HCT116 (cell line): ENCODE results near the gene TTC21B. TPM values are rescaled to one million over a fixed set of nuclear protein-coding genes. Genes with fewer than 3 reads are reported as not detected.

Source experiments
- ATAC-seq: fragments of 200-7000 bp; cut with Tn5 transposase; 2 replicates; pipeline ENCODE4 v1.9.1; 2020; ENCODE audit warnings: mild to moderate bottlenecking, moderate library complexity
- BruUV-seq: library from RNA; stranded (reverse); fragments of 400-500 nt; replicated peaks from 2 replicates; lab custom pipeline; 2021; lab: Mats Ljungman, UMichigan
- CTCF ChIA-PET: fragments of 300-600 bp; sonication (Branson Sonifier 250); formaldehyde crosslinking; loops from one replicate; lab custom pipeline; 2021; ENCODE audit warnings: antibody characterized with exemption; lab: Charles Lee
- POLR2A ChIA-PET: fragments of 300-600, 350-600 bp; sonication (Branson Sonifier 250); formaldehyde crosslinking; loops from one replicate; lab custom pipeline; 2021; ENCODE audit warnings: antibody characterized with exemption; lab: Charles Lee
- RAD21 ChIA-PET, 2 experiments: fragments of 300-600 bp; sonication (Branson Sonifier 250); formaldehyde crosslinking; loops; one replicate each; lab custom pipeline; 2023; ENCODE audit warnings: low total read pairs in 2 of 2; ENCODE audit not compliant: uncharacterized antibody in 2 of 2, unreplicated experiment in 2 of 2, low non-redundant PET in 1 of 2; lab: Charles Lee
- DNase-seq: peaks from one replicate; pipeline ENCODE4 v3.0.0-alpha.2; 2010; ENCODE audit warnings: low read depth, low spot score
- H2AFZ ChIP-seq: fragments of 200-600 bp; shearing (Covaris generic), sonication (generic); 2 replicates; pipeline ENCODE4 v1.6.1; 2017; ENCODE audit warnings: low read depth, mixed run types, mixed read lengths, antibody characterized with exemption, low read length; ENCODE audit not compliant: poor library complexity, severe bottlenecking
- H3K27ac ChIP-seq: 2 replicates; pipeline ENCODE4 v1.5.1; 2012; ENCODE audit warnings: low read depth, low read length
- H3K27me3 ChIP-seq: fragments of 200-600 bp; sonication (generic); 2 replicates; pipeline ENCODE4 v1.6.1; 2016; ENCODE audit warnings: mixed run types, low read length, mixed read lengths; ENCODE audit not compliant: insufficient read depth
- H3K36me3 ChIP-seq, 2 experiments: fragments of 200-500 bp in 1 of 2; fragments of 200-600 bp in 1 of 2; sonication (Bioruptor generic) in 1 of 2; sonication (generic) in 1 of 2; 2 replicates each; pipeline versions ENCODE4 v1.5.1 to v1.6.1; 2014 to 2016; ENCODE audit warnings: low read length in 2 of 2, inconsistent platforms in 1 of 2, mixed read lengths in 1 of 2, mixed run types in 1 of 2; ENCODE audit not compliant: insufficient read depth in 2 of 2, control insufficient read depth in 1 of 2
- H3K4me1 ChIP-seq, 2 experiments: fragments of 200-600 bp in 1 of 2; sonication (generic) in 1 of 2; 2 replicates each; pipeline versions ENCODE4 v1.5.1 to v1.6.1; 2012 to 2017; ENCODE audit warnings: low read length in 2 of 2, inconsistent platforms in 1 of 2, mild to moderate bottlenecking in 1 of 2, mixed read lengths in 1 of 2, mixed run types in 1 of 2, moderate library complexity in 1 of 2; ENCODE audit not compliant: insufficient read depth in 2 of 2, control insufficient read depth in 1 of 2
- H3K4me2 ChIP-seq: fragments of 200-600 bp; sonication (generic); 2 replicates; pipeline ENCODE4 v1.6.1; 2017; ENCODE audit warnings: mixed run types, low read length, mixed read lengths
- H3K4me3 ChIP-seq, 2 experiments: fragments of 200-600 bp in 1 of 2; sonication (generic) in 1 of 2; replicated peaks in 1 of 2; 2 replicates each; pipeline ENCODE4 v1.5.1; 2011 to 2016; ENCODE audit warnings: low read length in 2 of 2, control low read depth in 1 of 2, low read depth in 1 of 2, mild to moderate bottlenecking in 1 of 2, mixed read lengths in 1 of 2, mixed run types in 1 of 2
- H3K79me2 ChIP-seq: fragments of 200-600 bp; sonication (generic); 2 replicates; pipeline ENCODE4 v1.6.1; 2017; ENCODE audit warnings: mild to moderate bottlenecking, mixed run types, low read length, moderate library complexity, mixed read lengths; ENCODE audit not compliant: insufficient read depth
- H3K9ac ChIP-seq: fragments of 200-600 bp; sonication (generic); 2 replicates; pipeline ENCODE4 v1.6.1; 2016; ENCODE audit warnings: low read length, mixed read lengths
- H3K9me2 ChIP-seq: fragments of 200-600 bp; sonication (generic), shearing (Covaris generic); 2 replicates; pipeline ENCODE4 v1.6.1; 2017; ENCODE audit warnings: mixed run types, mild to moderate bottlenecking, moderate library complexity; ENCODE audit not compliant: insufficient read depth
- H3K9me3 ChIP-seq, 2 experiments: fragments of 200-500 bp in 1 of 2; fragments of 200-600 bp in 1 of 2; sonication (Bioruptor generic) in 1 of 2; sonication (generic) in 1 of 2; 2 replicates each; pipeline ENCODE4 v1.6.1; 2014 to 2017; ENCODE audit warnings: low read length in 2 of 2, mixed read lengths in 2 of 2, inconsistent platforms in 1 of 2, low read depth in 1 of 2, mild to moderate bottlenecking in 1 of 2, mixed run types in 1 of 2, moderate library complexity in 1 of 2; ENCODE audit not compliant: control insufficient read depth in 1 of 2, insufficient read depth in 1 of 2
- H4K20me1 ChIP-seq: fragments of 200-600 bp; sonication (generic), shearing (Covaris generic); 2 replicates; pipeline ENCODE4 v1.6.1; 2017; ENCODE audit warnings: mixed run types, mild to moderate bottlenecking, moderate library complexity; ENCODE audit not compliant: insufficient read depth
- ATF3 ChIP-seq: IDR thresholded peaks from 2 replicates; pipeline ENCODE4 v1.6.1; 2012
- CEBPB ChIP-seq: IDR thresholded peaks from 2 replicates; pipeline ENCODE4 v1.6.1; 2012; ENCODE audit warnings: low read depth
- CTCF ChIP-seq, 3 experiments: fragments of 200-600 bp in 1 of 3; sonication (generic) in 1 of 3; IDR thresholded peaks in 2 of 3; conservative IDR thresholded peaks in 1 of 3; 2 replicates each; pipeline ENCODE4 v1.5.1; 2012 to 2017; ENCODE audit warnings: low read depth in 2 of 3, low read length in 2 of 3, antibody characterized with exemption in 1 of 3, borderline replicate concordance in 1 of 3, control low read depth in 1 of 3, mild to moderate bottlenecking in 1 of 3, mixed read lengths in 1 of 3, mixed run types in 1 of 3, moderate library complexity in 1 of 3; ENCODE audit not compliant: insufficient read depth in 1 of 3
- ELF1 ChIP-seq: IDR thresholded peaks from 2 replicates; pipeline ENCODE4 v1.6.1; 2012; ENCODE audit warnings: low read depth, borderline replicate concordance
- EZH2 ChIP-seq: fragments of 200-600 bp; sonication (generic); IDR thresholded peaks from 2 replicates; pipeline ENCODE4 v1.6.1; 2017; ENCODE audit warnings: antibody characterized with exemption, mixed run types
- EZH2phosphoT487 ChIP-seq: fragments of 200-600 bp; IDR thresholded peaks from 2 replicates; pipeline ENCODE4 v1.6.1; 2018; ENCODE audit warnings: antibody characterized with exemption, borderline replicate concordance
- FOSL1 ChIP-seq: IDR thresholded peaks from 2 replicates; pipeline ENCODE4 v1.6.1; 2012; ENCODE audit warnings: low read depth
- JUND ChIP-seq: IDR thresholded peaks from 2 replicates; pipeline ENCODE4 v1.6.1; 2012
- POLR2A ChIP-seq: IDR thresholded peaks from 2 replicates; pipeline ENCODE4 v1.7.0; 2011; ENCODE audit warnings: borderline replicate concordance; ENCODE audit not compliant: insufficient read depth, insufficient read length; ENCODE audit errors: extremely low read depth
- POLR2AphosphoS5 ChIP-seq: IDR thresholded peaks from 2 replicates; pipeline ENCODE4 v1.6.1; 2011; ENCODE audit warnings: mild to moderate bottlenecking, low read depth, low read length, moderate library complexity
- REST ChIP-seq: IDR thresholded peaks from 2 replicates; pipeline ENCODE4 v1.6.1; 2012; ENCODE audit warnings: low read depth
- SP1 ChIP-seq: IDR thresholded peaks from 2 replicates; pipeline ENCODE4 v1.6.1; 2012; ENCODE audit warnings: low read depth
- SRF ChIP-seq: IDR thresholded peaks from 2 replicates; pipeline ENCODE4 v1.6.1; 2012; ENCODE audit warnings: low read depth
- TCF7L2 ChIP-seq: IDR thresholded peaks from 2 replicates; pipeline ENCODE4 v1.7.0; 2011; ENCODE audit warnings: borderline replicate concordance, inconsistent platforms; ENCODE audit not compliant: insufficient read depth, insufficient read length; ENCODE audit errors: extremely low read depth
- ZBTB33 ChIP-seq: IDR thresholded peaks from 2 replicates; pipeline ENCODE4 v1.6.1; 2011; ENCODE audit warnings: mild to moderate bottlenecking, low read length, moderate library complexity; ENCODE audit not compliant: insufficient replicate concordance; ENCODE audit errors: extremely low read depth
- ZFX ChIP-seq: fragments of 450-650 bp; IDR thresholded peaks from 2 replicates; pipeline ENCODE4 v1.6.1; 2017
- intact Hi-C: fragments of 100-400 bp; cut with micrococcal nuclease; formaldehyde crosslinking; loops from 2 replicates; pipeline ENCODE4 v1.10.0; 2022
- total RNA-seq: library from RNA; stranded (reverse); gene quantifications from one replicate; pipeline ENCODE4 v1.2.1, GENCODE V29; 2021; ENCODE audit not compliant: unreplicated experiment

TTC21B gene
- total RNA-seq, 1 experiment from 2014 or later = 12.2 TPM

GRCh38 chr2:165891943-165892342 lies 61.6 kb downstream of the TTC21B start:
- Histone ChIP-seq H3K4me1 (no peaks in the 10 kb centered on the region), H3K9ac (no peak overlapping the region), H3K9me2 (no peaks in the 10 kb centered on the region), H3K27ac (no peak overlapping the region), H3K9me3 (no peaks in the 10 kb centered on the region), H3K4me2 (no peak overlapping the region), H3K36me3 (peaks cover 0 to 5% of the 10 kb centered on the region in 2 experiments; a peak in 1 of 4 replicates), H3K27me3 (no peaks in the 10 kb centered on the region), H3K4me3 (no peak overlapping the region), H3K79me2 (no peaks in the 10 kb centered on the region), H4K20me1 (no peaks in the 10 kb centered on the region), H2AFZ (no peak overlapping the region)
- ChIA-PET CTCF (no interaction called here), RAD21 (no interaction called here), POLR2A (no interaction called here)
- TF ChIP-seq FOSL1 (no peak), TCF7L2 (no peak), POLR2A (no peak), JUND (no peak), EZH2 (no peak), REST (no peak), ATF3 (no peak), POLR2AphosphoS5 (no peak), ELF1 (no peak), ZFX (no peak), SP1 (no peak), CTCF (IDR thresholded peaks at IDR 0.05 in 2 of 3, conservative IDR thresholded peaks at IDR 0.05 in 1 of 3; ENCODE audit: borderline replicate concordance in 1 of 3, insufficient read depth in 1 of 3, low read depth in 2 of 3, low read length in 2 of 3) (no peak), SRF (no peak), ZBTB33 (no peak), CEBPB (no peak), EZH2phosphoT487 (no peak)
- DNase-seq = no peak
- BruUV-seq = no TSS peak
- intact Hi-C loops = no loop called here
- no peak for ATAC-seq
